Stimulated activated CD8-positive, alpha-beta memory T cell treated with anti-CD3 and anti-CD28 coated beads, Interleukin-15, amount 100 ng/mL, for 48 hours (primary cell): ENCODE measurements around the gene CREG1.
"Not testable (repeated sequence)": the region's sequence is repeated elsewhere in the genome, so short reads cannot be mapped to it uniquely, and the experiment has no call there.

ENCODE experiments used
- DNase-seq, 2 donors: peaks; one replicate each; pipeline ENCODE4 v3.0.0-alpha.2; 2020; ENCODE audit warnings: low read depth in 2 of 2

Gene CREG1

GRCh38 chr1:167553136-167554027, at the start of gene CREG1:
TSS of gene CREG1 (minus strand) at chr1:167553762.
- peak; percentile 86 to 87 for DNase-seq

- no peak for DNase-seq
These were observed 49.3 kb upstream of the CREG1 start for GRCh38 chr1:167602840-167603239.

GRCh38 chr1:167601442-167602383, 48.2 kb upstream of the CREG1 start:
- no peak for DNase-seq

- DNase-seq, result no peak
These were observed 46.5 kb upstream of the CREG1 start for GRCh38 chr1:167599957-167600581.

- no peak for DNase-seq
These were observed 41.3 kb upstream of the CREG1 start for GRCh38 chr1:167594822-167595221.

GRCh38 chr1:167593860-167594259, 40.3 kb upstream of the CREG1 start:
- no peak for DNase-seq

GRCh38 chr1:167592475-167592874, 38.9 kb upstream of the CREG1 start:
- DNase-seq, result no peak

- DNase-seq, result no peak
These were observed 34.8 kb upstream of the CREG1 start for GRCh38 chr1:167588361-167588760.

- DNase-seq, result no peak
These were observed 34.3 kb upstream of the CREG1 start for GRCh38 chr1:167587872-167588271.

- no peak for DNase-seq
These were observed 33.8 kb upstream of the CREG1 start for GRCh38 chr1:167587342-167587741.

- DNase-seq, result no peak
These were observed 31.0 kb upstream of the CREG1 start for GRCh38 chr1:167584581-167584980.

- no peak for DNase-seq
These were observed 29.2 kb upstream of the CREG1 start for GRCh38 chr1:167582722-167583121.

- DNase-seq, result no peak
These were observed 28.5 kb upstream of the CREG1 start for GRCh38 chr1:167582064-167582463.

- no peak for DNase-seq
These were observed 26.4 kb upstream of the CREG1 start for GRCh38 chr1:167579986-167580385.

GRCh38 chr1:167578939-167579521, 25.5 kb upstream of the CREG1 start:
- DNase-seq, result no peak

- no peak for DNase-seq
These were observed 22.1 kb upstream of the CREG1 start for GRCh38 chr1:167575649-167576048.

GRCh38 chr1:167573035-167573434, 19.5 kb upstream of the CREG1 start:
- no peak for DNase-seq

GRCh38 chr1:167570712-167571111, 17.1 kb upstream of the CREG1 start:
- not testable (repeated sequence) for DNase-seq

GRCh38 chr1:167567663-167568062, 14.1 kb upstream of the CREG1 start:
- DNase-seq, result no peak

- no peak for DNase-seq
These were observed 13.2 kb upstream of the CREG1 start for GRCh38 chr1:167566766-167567165.

- DNase-seq, result no peak
These were observed 12.4 kb upstream of the CREG1 start for GRCh38 chr1:167565922-167566321.
